ENCODE results near the gene ANKRD27. TPM values are rescaled to one million over a fixed set of nuclear protein-coding genes. Genes with fewer than 3 reads are reported as not detected.

ANKRD27 gene
- total and polyA plus RNA-seq, 4 experiments from 2014 or later, result 16.0 to 51.2 (median 39.7) TPM

- H3K4me3 Mint-ChIP-seq, result no peak overlapping the region
- H3K27me3 ChIP-seq (ENCODE audit: insufficient read depth, low read length), result no peaks in the 10 kb centered on the region
- no peaks in the 10 kb centered on the region for H3K4me1 ChIP-seq (ENCODE audit: insufficient read depth, low read length)
- no peak overlapping the region for H3K27ac Mint-ChIP-seq
- DNase-seq, result no peak
- H3K9me3 Mint-ChIP-seq, result peaks cover 0 to 3% (median 0%) of the 10 kb centered on the region in 8 donors
- ChIA-PET CTCF (ENCODE audit: partially characterized antibody) (no interaction called here), POLR2A (ENCODE audit: partially characterized antibody) (no interaction called here)
- no peaks in the 10 kb centered on the region for H3K9me3 ChIP-seq (ENCODE audit: control insufficient read depth in 1 of 2, low read length in 2 of 2)
- no peaks in the 10 kb centered on the region for H3K27me3 Mint-ChIP-seq
- H3K4me3 ChIP-seq (ENCODE audit: low read length in 2 of 2), result no peak overlapping the region
- H3K36me3 Mint-ChIP-seq, result peaks cover 53 to 58% of the 10 kb centered on the region in 2 donors
- no peak overlapping the region for H3K27ac ChIP-seq (ENCODE audit: low read depth, low read length)
- peaks cover 55% of the 10 kb centered on the region for H3K36me3 ChIP-seq (ENCODE audit: insufficient read depth, low read length)
- intact Hi-C loops (cut with micrococcal nuclease), result no loop called here
- no peaks in the 10 kb centered on the region for H3K4me1 Mint-ChIP-seq
Measured at GRCh38 chr19:32614916-32615315, 60.1 kb downstream of the ANKRD27 start.

GRCh38 chr19:32613008-32613407 is 62.0 kb downstream of the ANKRD27 start:
- Histone ChIP-seq H3K9me3 (ENCODE audit: control insufficient read depth in 1 of 2, low read length in 2 of 2) (no peaks in the 10 kb centered on the region), H3K4me1 (ENCODE audit: insufficient read depth, low read length) (no peaks in the 10 kb centered on the region), H3K4me3 (ENCODE audit: low read length in 2 of 2) (no peak overlapping the region), H3K36me3 (ENCODE audit: insufficient read depth, low read length) (peaks cover 40% of the 10 kb centered on the region), H3K27ac (ENCODE audit: low read depth, low read length) (no peak overlapping the region), H3K27me3 (ENCODE audit: insufficient read depth, low read length) (no peaks in the 10 kb centered on the region)
- DNase-seq, result no peak
- ChIA-PET CTCF (ENCODE audit: partially characterized antibody) (interaction anchor here (0.5 kb wide), 1 partner anchor 1852 kb away, joined by 3 read pairs; no protein-coding TSS in a partner anchor), POLR2A (ENCODE audit: partially characterized antibody) (no interaction called here)
- Mint-ChIP-seq H3K36me3 (peaks cover 48 to 51% of the 10 kb centered on the region in 2 donors), H3K9me3 (peaks cover 0 to 3% (median 0%) of the 10 kb centered on the region in 8 donors), H3K4me1 (no peaks in the 10 kb centered on the region), H3K27ac (no peak overlapping the region), H3K4me3 (no peak overlapping the region), H3K27me3 (no peaks in the 10 kb centered on the region)
- intact Hi-C loops (cut with micrococcal nuclease), result no loop called here

GRCh38 chr19:32611161-32611560 is 63.8 kb downstream of the ANKRD27 start:
- H3K4me3 Mint-ChIP-seq, result no peak overlapping the region
- DNase-seq, result no peak
- intact Hi-C loops (cut with micrococcal nuclease), result no loop called here
- H3K9me3 Mint-ChIP-seq, result peaks cover 0 to 3% (median 0%) of the 10 kb centered on the region in 8 donors
- no peak overlapping the region for H3K4me3 ChIP-seq (ENCODE audit: low read length in 2 of 2)
- no peak overlapping the region for H3K27ac ChIP-seq (ENCODE audit: low read depth, low read length)
- H3K36me3 Mint-ChIP-seq, result peaks cover 46 to 56% of the 10 kb centered on the region in 2 donors
- peaks cover 36% of the 10 kb centered on the region for H3K36me3 ChIP-seq (ENCODE audit: insufficient read depth, low read length)
- POLR2A ChIA-PET (ENCODE audit: partially characterized antibody), result no interaction called here
- H3K27ac Mint-ChIP-seq, result peak overlapping the region in 1 of 7 donors; percentile 25
- no peaks in the 10 kb centered on the region for H3K27me3 Mint-ChIP-seq
- H3K4me1 ChIP-seq (ENCODE audit: insufficient read depth, low read length), result no peaks in the 10 kb centered on the region
- no peaks in the 10 kb centered on the region for H3K27me3 ChIP-seq (ENCODE audit: insufficient read depth, low read length)
- CTCF ChIA-PET (ENCODE audit: partially characterized antibody), result no interaction called here
- H3K9me3 ChIP-seq (ENCODE audit: control insufficient read depth in 1 of 2, low read length in 2 of 2), result no peaks in the 10 kb centered on the region
- no peaks in the 10 kb centered on the region for H3K4me1 Mint-ChIP-seq

- Mint-ChIP-seq H3K27ac (no peak overlapping the region), H3K4me1 (no peaks in the 10 kb centered on the region), H3K36me3 (peaks cover 28 to 50% of the 10 kb centered on the region in 2 donors), H3K4me3 (no peak overlapping the region), H3K27me3 (no peaks in the 10 kb centered on the region), H3K9me3 (peaks cover 0 to 3% (median 0%) of the 10 kb centered on the region in 8 donors)
- Histone ChIP-seq H3K27me3 (ENCODE audit: insufficient read depth, low read length) (no peaks in the 10 kb centered on the region), H3K27ac (ENCODE audit: low read depth, low read length) (no peak overlapping the region), H3K4me1 (ENCODE audit: insufficient read depth, low read length) (no peaks in the 10 kb centered on the region), H3K9me3 (ENCODE audit: control insufficient read depth in 1 of 2, low read length in 2 of 2) (no peaks in the 10 kb centered on the region), H3K4me3 (ENCODE audit: low read length in 2 of 2) (no peak overlapping the region), H3K36me3 (ENCODE audit: insufficient read depth, low read length) (peaks cover 34% of the 10 kb centered on the region)
- ChIA-PET POLR2A (ENCODE audit: partially characterized antibody) (no interaction called here), CTCF (ENCODE audit: partially characterized antibody) (interaction anchor here (0.7 kb wide), 1 partner anchor 569 kb away, joined by 4 read pairs; no protein-coding TSS in a partner anchor)
- no peak for DNase-seq
- intact Hi-C loops (cut with micrococcal nuclease), result no loop called here
Measured at GRCh38 chr19:32607479-32607878, 67.5 kb downstream of the ANKRD27 start.

- Mint-ChIP-seq H3K4me1 (peaks cover 0 to 1% (median 0%) of the 10 kb centered on the region in 4 donors), H3K27ac (peak overlapping the region in 1 of 7 donors; percentile 35), H3K27me3 (no peaks in the 10 kb centered on the region), H3K4me3 (no peak overlapping the region), H3K36me3 (peaks cover 29 to 53% of the 10 kb centered on the region in 2 donors), H3K9me3 (peaks cover 0 to 2% (median 0%) of the 10 kb centered on the region in 8 donors)
- DNase-seq, result no peak
- ChIA-PET POLR2A (ENCODE audit: partially characterized antibody) (no interaction called here), CTCF (ENCODE audit: partially characterized antibody) (interaction anchor here (0.6 kb wide), 1 partner anchor 10 kb away, joined by 3 read pairs; no protein-coding TSS in a partner anchor)
- no peak overlapping the region for H3K27ac ChIP-seq (ENCODE audit: low read depth, low read length)
- no peaks in the 10 kb centered on the region for H3K4me1 ChIP-seq (ENCODE audit: insufficient read depth, low read length)
- H3K4me3 ChIP-seq (ENCODE audit: low read length in 2 of 2), result no peak overlapping the region
- H3K36me3 ChIP-seq (ENCODE audit: insufficient read depth, low read length), result peaks cover 34% of the 10 kb centered on the region
- H3K27me3 ChIP-seq (ENCODE audit: insufficient read depth, low read length), result no peaks in the 10 kb centered on the region
- intact Hi-C loops (cut with micrococcal nuclease), result no loop called here
- no peaks in the 10 kb centered on the region for H3K9me3 ChIP-seq (ENCODE audit: control insufficient read depth in 1 of 2, low read length in 2 of 2)
Measured at GRCh38 chr19:32606289-32606688, 68.7 kb downstream of the ANKRD27 start.

- H3K4me1 ChIP-seq (ENCODE audit: insufficient read depth, low read length), result no peaks in the 10 kb centered on the region
- Mint-ChIP-seq H3K9me3 (peaks cover 0 to 2% (median 0%) of the 10 kb centered on the region in 8 donors), H3K36me3 (peaks cover 29 to 51% of the 10 kb centered on the region in 2 donors), H3K27me3 (no peaks in the 10 kb centered on the region), H3K4me3 (no peak overlapping the region), H3K4me1 (peaks cover 0 to 1% (median 0%) of the 10 kb centered on the region in 4 donors), H3K27ac (no peak overlapping the region)
- H3K27me3 ChIP-seq (ENCODE audit: insufficient read depth, low read length), result no peaks in the 10 kb centered on the region
- no peak for DNase-seq
- H3K9me3 ChIP-seq (ENCODE audit: control insufficient read depth in 1 of 2, low read length in 2 of 2), result no peaks in the 10 kb centered on the region
- ChIA-PET POLR2A (ENCODE audit: partially characterized antibody) (no interaction called here), CTCF (ENCODE audit: partially characterized antibody) (no interaction called here)
- H3K36me3 ChIP-seq (ENCODE audit: insufficient read depth, low read length), result peaks cover 34% of the 10 kb centered on the region
- no peak overlapping the region for H3K4me3 ChIP-seq (ENCODE audit: low read length in 2 of 2)
- intact Hi-C loops (cut with micrococcal nuclease), result no loop called here
- no peak overlapping the region for H3K27ac ChIP-seq (ENCODE audit: low read depth, low read length)
Measured at GRCh38 chr19:32605544-32605943, 69.4 kb downstream of the ANKRD27 start.

GRCh38 chr19:32603961-32604360 is 71.0 kb downstream of the ANKRD27 start:
- DNase-seq, result no peak
- no peaks in the 10 kb centered on the region for H3K9me3 ChIP-seq (ENCODE audit: control insufficient read depth in 1 of 2, low read length in 2 of 2)
- no peaks in the 10 kb centered on the region for H3K4me1 ChIP-seq (ENCODE audit: insufficient read depth, low read length)
- H3K4me3 Mint-ChIP-seq, result no peak overlapping the region
- H3K4me1 Mint-ChIP-seq, result peaks cover 5 to 8% (median 7%) of the 10 kb centered on the region in 4 donors
- H3K36me3 ChIP-seq (ENCODE audit: insufficient read depth, low read length), result peaks cover 34% of the 10 kb centered on the region
- no peaks in the 10 kb centered on the region for H3K27me3 Mint-ChIP-seq
- intact Hi-C loops (cut with micrococcal nuclease), result no loop called here
- no peak overlapping the region for H3K27ac ChIP-seq (ENCODE audit: low read depth, low read length)
- H3K36me3 Mint-ChIP-seq, result peaks cover 30 to 54% of the 10 kb centered on the region in 2 donors
- CTCF ChIA-PET (ENCODE audit: partially characterized antibody), result no interaction called here
- H3K4me3 ChIP-seq (ENCODE audit: low read length in 2 of 2), result no peak overlapping the region
- peak overlapping the region in 2 of 7 donors; percentile 6 to 36 for H3K27ac Mint-ChIP-seq
- no peaks in the 10 kb centered on the region for H3K27me3 ChIP-seq (ENCODE audit: insufficient read depth, low read length)
- POLR2A ChIA-PET (ENCODE audit: partially characterized antibody), result no interaction called here
- H3K9me3 Mint-ChIP-seq, result no peaks in the 10 kb centered on the region
